Activated T-cell treated with anti-CD3 and anti-CD28 coated beads for 1 hour (primary cell): ENCODE results near the gene CCDC91.
"Not testable (repeated sequence)": the region's sequence is repeated elsewhere in the genome, so short reads cannot be mapped to it uniquely, and the experiment has no call there.

Source experiments
- DNase-seq: peaks from one replicate; pipeline ENCODE4 v3.0.0-alpha.2; 2020; ENCODE audit warnings: low read depth

The CCDC91 gene

DNA sequence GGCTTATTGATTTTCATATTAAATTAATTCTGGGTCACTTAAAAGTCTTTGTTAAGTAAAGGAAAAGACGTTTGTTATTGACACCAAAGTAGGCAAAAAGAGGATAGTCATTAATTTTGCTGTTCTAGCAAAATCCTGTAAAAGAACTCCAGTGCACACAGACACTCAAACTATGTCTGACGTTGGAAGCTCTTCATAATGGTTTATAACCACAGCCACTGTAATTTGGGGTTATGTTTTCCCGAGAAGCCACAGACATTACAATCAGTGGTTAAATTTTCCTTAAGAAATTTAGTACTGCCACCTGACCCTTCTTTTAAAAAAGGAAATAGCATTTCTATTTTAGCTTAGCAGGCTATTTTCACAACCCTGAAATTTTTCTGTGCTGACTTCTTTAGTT lies 267.5 kb downstream of the CCDC91 start:
- no peak for DNase-seq

DNA sequence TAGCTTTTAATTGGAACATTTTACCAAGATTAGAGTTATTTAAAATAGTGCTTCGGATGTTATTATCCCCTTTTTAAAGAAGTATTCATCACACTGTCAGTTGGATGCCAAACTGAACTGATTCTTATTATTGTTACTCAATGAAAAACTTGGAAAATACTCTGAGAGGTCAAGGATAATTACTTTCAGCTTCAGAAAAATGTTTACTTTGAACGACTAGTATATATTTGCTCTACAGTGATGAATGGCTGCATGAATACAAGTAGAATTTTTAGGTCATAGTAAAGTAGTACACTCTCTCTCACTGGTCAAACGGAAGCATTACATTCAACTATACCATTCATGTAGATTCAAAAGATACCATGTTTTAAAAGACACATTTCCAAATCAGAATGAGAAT lies 269.2 kb downstream of the CCDC91 start:
- no peak for DNase-seq

DNA sequence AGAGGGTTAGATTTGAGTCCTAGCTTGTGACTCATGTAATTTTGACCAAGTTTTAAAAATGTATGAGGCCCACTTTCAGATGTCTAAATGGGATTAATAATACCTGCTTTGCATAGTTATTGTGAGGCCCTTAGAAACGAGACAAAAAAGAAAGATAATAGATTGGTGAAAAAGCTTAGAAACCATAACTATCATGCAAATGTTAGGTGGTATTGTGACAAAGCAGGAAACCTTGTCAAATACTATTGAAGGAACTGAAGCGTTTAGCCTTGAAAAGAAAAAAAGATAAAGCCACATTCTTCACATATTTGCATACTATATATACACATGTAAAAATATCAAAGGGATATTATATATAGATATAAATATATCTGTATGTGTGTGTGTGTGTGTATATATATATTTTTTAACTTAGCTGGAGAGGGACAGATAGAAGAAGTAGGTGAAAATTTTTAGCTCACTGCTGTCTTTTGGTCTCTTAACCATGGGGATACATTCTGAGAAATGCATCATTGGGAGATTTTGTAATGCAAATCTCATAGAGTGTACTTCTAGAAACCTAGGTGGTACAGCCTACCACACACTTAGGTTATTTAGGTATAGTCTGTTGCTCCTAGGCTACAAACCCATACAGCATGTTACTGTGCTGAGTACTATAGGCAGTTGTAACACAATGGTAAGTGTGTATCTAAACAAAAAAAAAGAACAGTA lies 270.3 kb downstream of the CCDC91 start:
- DNase-seq = no peak

- no peak for DNase-seq
Observed at GRCh38 chr12:28463396-28463795, 273.1 kb downstream of the CCDC91 start.

DNA sequence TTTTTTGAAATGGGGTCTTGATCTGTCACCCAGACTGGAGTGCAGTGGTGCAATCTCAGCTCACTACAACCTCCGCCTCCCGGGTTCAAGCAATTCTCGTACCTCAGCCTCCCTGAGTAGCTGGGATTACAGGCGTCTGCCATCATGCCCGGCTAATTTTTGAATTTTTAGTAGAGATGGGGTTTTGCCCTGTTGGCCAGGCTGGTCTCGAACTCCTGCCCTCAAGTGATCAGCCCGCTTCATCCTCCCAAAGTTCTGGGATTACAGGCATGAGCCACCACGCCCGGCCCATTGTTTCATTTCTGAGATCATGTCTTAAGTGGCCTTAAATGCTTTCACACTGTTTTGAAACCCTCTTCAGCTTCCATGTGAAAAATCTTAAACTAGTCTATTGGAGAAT lies 281.5 kb downstream of the CCDC91 start:
- DNase-seq = not testable (repeated sequence)

DNA sequence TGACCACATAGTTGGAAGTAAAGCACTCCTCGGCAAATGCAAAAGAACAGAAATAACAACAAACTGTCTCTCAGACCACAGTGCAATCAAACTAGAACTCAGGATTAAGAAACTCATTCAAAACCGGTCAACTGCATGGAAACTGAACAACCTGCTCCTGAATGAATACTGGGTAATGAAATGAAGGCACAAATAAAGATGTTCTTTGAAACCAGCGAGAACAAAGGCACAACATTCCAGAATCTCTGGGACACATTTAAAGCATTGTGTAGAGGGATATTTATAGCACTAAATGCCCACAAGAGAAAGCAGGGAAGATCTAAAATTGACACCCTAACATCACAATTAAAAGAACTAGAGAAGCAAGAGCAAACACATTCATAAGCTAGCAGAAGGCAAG lies 285.9 kb downstream of the CCDC91 start:
- DNase-seq = not testable (repeated sequence)

DNA sequence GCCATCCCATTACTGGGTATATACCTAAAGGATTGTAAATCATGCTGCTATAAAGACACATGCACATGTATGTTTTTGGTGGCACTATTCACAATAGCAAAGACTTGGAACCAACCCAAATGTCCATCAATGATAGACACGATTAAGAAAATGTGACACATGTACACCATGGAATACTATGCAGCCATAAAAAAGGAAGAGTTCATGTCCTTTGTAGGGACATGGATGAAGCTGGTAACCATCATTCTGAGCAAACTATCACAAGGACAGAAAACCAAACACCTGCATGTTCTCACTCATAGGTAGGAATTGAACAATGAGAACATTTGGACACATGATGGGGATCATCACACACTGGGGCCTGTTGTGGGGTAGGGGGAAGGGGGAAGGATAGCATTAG lies 288.8 kb downstream of the CCDC91 start:
- DNase-seq = not testable (repeated sequence)

GRCh38 chr12:28479683-28480082 lies 289.4 kb downstream of the CCDC91 start:
- DNase-seq = no peak

DNA sequence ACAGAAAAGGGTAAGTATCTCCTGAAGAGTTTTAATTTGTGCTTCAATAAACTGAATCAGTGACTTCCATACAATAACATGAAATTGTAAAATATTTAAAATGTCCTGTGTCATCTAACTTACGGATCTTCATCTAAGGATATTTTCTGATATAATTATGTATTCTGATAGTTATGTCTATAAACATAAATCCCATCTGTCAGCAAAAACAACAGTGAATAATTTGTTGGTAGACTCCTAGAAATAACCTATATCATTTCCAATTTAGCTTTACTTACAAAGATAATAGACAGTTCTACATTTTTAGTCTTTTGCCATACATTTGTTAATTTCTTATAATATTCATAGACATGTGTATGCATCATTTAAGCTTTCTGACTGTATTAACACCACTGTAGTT lies 293.9 kb downstream of the CCDC91 start:
- DNase-seq = no peak

- DNase-seq = no peak
Observed at GRCh38 chr12:28486521-28486920, 296.3 kb downstream of the CCDC91 start.

DNA sequence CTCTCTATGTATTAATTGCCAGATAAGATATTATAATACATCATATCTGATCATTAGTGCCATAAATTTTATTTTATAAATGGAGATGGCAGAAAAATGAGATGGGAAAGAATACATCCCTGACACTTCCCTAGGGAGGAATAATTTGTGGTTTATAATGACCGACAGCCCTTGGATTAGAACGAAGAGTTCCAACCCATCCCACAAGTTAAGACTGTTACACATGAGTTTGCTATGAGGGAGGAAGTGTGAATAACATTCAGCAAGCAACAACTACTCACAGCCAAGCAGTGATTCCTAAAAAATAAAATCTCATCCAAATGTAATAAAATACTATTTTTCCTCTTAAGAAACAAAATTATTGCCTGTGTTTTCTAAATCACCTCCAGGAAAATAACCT lies 299.0 kb downstream of the CCDC91 start:
- DNase-seq = no peak

DNA sequence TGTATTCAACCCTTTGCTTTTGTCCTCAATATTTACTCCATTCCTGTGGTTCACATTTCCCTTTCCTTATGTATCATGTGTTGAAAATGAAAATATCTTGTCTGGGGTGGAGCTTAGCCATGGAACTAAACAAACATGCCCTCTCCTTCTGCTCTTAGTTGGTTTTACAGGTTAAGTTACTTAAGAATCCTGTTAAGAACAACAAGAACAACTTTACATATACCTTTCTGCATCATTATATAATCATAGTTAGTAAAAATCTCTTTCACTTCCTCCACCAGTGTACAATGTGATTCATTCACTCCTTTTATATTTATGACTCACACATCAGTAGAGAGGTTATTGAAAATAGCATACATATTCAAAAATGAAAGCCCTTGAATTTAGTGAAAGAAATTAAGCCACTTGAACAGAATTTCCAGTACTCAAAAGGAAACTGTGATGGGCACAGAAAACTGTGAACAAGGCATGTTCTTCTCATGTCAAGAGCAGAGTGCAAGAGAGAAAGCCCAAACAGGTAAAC lies 307.7 kb downstream of the CCDC91 start:
- DNase-seq = no peak

GRCh38 chr12:28498850-28499249 lies 308.6 kb downstream of the CCDC91 start:
- no peak for DNase-seq

DNA sequence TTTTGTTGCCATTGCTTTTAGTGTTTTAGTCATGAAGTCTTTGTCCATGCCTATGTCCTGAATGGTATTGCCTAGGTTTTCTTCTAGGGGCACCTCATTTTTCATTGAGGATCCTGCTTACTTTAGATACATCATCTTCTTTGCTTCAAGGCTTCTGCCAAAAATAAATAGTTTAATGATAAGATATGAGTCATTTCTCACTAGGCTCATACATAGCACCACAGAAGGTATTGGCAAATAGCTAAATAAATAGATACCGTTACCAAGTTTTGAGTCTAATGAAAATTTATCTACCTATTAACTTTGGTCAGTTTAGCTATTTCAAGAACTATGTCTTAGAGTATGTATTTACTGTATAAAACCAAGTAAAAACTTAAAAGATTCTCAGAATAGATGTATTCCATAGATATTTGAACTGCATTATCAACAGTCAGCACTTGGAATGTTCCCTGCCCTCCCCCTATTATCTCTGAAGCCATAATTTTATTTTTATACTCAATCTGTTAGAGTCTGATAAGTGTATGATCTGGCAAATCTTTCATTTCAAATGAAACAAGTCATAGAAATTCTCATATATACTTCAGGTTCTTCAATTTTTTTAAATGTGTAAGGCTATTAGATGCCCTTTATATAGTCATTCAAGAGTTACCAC lies 310.2 kb downstream of the CCDC91 start:
- no peak for DNase-seq

GRCh38 chr12:28506271-28506670 lies 316.0 kb downstream of the CCDC91 start:
- no peak for DNase-seq

- no peak for DNase-seq
Observed at GRCh38 chr12:28507033-28507432, 316.8 kb downstream of the CCDC91 start.

- DNase-seq = no peak
Observed at GRCh38 chr12:28507867-28508266, 317.6 kb downstream of the CCDC91 start.

- no peak for DNase-seq
Observed at GRCh38 chr12:28512406-28512805, 322.1 kb downstream of the CCDC91 start.

- DNase-seq = no peak
Observed at GRCh38 chr12:28512876-28513275, 322.6 kb downstream of the CCDC91 start.

GRCh38 chr12:28513983-28514382 lies 323.7 kb downstream of the CCDC91 start:
- DNase-seq = no peak

DNA sequence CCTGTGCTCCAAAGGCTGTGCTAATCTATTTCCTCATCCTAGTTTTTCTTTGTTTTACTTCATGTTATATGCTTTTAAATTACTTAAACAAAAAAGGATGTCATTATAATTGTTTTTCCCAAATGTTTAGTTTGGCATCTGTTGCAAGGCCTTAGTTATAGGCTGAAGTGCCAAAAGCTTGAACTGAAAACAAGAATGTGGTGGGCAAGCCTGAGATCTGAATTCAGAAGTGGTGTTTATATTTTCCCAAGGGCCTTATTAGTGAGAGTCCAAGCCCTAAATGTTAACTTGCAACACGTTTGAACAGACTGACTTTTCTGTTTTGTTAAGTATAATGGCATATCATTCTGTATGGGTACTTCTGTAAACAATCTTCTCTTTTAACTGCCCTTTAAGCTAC lies 326.8 kb downstream of the CCDC91 start:
- no peak for DNase-seq

DNA sequence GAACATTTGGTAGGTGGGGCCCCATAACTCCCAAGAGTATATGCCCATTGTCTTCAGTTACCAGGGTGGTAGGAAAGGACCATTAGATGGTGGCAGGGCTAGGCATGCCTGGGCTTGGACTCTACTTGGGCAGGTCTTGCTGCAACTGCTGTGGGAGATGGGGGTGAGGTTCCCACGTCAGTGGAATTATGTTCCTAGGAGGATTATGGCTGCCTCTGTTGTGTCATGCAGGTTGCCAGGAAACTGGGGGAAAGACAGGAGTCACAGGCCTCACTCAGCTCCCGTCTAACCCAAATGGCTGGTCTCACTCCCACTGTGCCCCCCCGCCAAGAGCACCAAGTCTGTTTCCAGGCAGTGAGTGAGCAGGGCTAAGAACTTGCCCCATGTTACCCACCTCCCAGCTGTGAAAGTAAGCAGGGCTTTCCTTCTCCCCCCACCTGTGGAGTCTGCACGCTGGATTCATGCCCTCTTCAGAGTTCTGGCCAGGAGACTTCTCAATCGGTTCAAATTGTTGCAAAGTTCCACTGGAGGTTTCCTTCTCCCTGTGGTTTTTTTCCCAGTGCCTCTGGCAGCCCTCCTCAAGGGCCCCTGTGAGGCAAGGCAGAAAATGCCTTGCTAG lies 337.5 kb downstream of the CCDC91 start:
- no peak for DNase-seq

GRCh38 chr12:28535216-28535615 lies 345.0 kb downstream of the CCDC91 start:
- DNase-seq = no peak
